Ishikawa (cell line): ENCODE results near the gene RAP2A.

Experiments
- CREB1 ChIP-seq: IDR thresholded peaks from 2 replicates; pipeline ENCODE4 v1.6.1; 2012; ENCODE audit warnings: low read depth
- RAD21 ChIP-seq: IDR thresholded peaks from 2 replicates; pipeline ENCODE4 v1.6.1; 2012; ENCODE audit warnings: low read depth
- REST ChIP-seq: IDR thresholded peaks from 2 replicates; pipeline ENCODE4 v1.6.1; 2012; ENCODE audit warnings: low read depth, mild to moderate bottlenecking
- TAF1 ChIP-seq: IDR thresholded peaks from 2 replicates; pipeline ENCODE4 v1.6.1; 2012; ENCODE audit warnings: low read depth, mild to moderate bottlenecking

GRCh38 chr13:97459215-97459777 lies 25.3 kb downstream of the RAP2A start:
- TF ChIP-seq TAF1 (no peak), REST (no peak), RAD21 (no peak), CREB1 (no peak)
